ENCODE measurements around the gene PKN1.

The PKN1 gene

DNA sequence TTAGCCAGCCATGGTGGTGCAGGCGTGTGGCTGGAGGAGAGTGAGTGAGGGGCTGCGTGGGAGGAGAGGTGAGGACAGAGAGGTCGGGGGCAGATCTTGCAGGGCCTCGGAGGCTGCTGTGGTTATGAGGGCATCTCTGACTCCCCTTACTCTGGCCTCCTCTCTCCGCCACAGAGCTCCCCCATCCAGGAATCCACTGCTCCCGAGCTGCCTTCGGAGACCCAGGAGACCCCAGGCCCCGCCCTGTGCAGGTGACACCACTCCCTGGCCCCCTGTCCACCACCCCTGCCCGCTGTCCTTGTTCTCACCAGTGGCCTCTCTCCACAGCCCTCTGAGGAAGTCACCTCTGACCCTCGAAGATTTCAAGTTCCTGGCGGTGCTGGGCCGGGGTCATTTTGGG lies 34.3 kb downstream of the PKN1 start:
- no peak overlapping the region for H2AFZ ChIP-seq (ENCODE audit: low read depth, low read length)
- H3K9ac ChIP-seq (ENCODE audit: low read depth, low read length) = no peak overlapping the region
- DNase-seq (no peak), ATAC-seq (ENCODE audit: insufficient read depth, low read depth) (no peak)
- H3K4me2 ChIP-seq (ENCODE audit: insufficient read depth, low read length) = no peak overlapping the region
- H3K27me3 ChIP-seq (ENCODE audit: insufficient read depth, low read length, poor library complexity) = no peaks in the 10 kb centered on the region
- H3K4me3 ChIP-seq (ENCODE audit: low read depth in 1 of 2, low read length in 2 of 2) = no peak overlapping the region
- TF ChIP-seq, protein P1, sequence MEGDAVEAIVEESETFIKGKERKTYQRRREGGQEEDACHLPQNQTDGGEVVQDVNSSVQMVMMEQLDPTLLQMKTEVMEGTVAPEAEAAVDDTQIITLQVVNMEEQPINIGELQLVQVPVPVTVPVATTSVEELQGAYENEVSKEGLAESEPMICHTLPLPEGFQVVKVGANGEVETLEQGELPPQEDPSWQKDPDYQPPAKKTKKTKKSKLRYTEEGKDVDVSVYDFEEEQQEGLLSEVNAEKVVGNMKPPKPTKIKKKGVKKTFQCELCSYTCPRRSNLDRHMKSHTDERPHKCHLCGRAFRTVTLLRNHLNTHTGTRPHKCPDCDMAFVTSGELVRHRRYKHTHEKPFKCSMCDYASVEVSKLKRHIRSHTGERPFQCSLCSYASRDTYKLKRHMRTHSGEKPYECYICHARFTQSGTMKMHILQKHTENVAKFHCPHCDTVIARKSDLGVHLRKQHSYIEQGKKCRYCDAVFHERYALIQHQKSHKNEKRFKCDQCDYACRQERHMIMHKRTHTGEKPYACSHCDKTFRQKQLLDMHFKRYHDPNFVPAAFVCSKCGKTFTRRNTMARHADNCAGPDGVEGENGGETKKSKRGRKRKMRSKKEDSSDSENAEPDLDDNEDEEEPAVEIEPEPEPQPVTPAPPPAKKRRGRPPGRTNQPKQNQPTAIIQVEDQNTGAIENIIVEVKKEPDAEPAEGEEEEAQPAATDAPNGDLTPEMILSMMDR (IDR thresholded peaks at IDR 0.05; ENCODE audit: borderline replicate concordance, extremely low read depth, low read length, poor library complexity, severe bottlenecking) = no peak
- TF ChIP-seq EZH2 (IDR thresholded peaks at IDR 0.05; ENCODE audit: borderline replicate concordance, low read depth, low read length, severe bottlenecking) = no peak
- H3K4me1 ChIP-seq (ENCODE audit: insufficient read depth, low read length) = no peaks in the 10 kb centered on the region
- H3K36me3 ChIP-seq (ENCODE audit: insufficient read depth, low read length) = peaks cover 76% of the 10 kb centered on the region
- no peaks in the 10 kb centered on the region for H3K9me3 ChIP-seq (ENCODE audit: insufficient read depth, low read length, severe bottlenecking)
- no peak overlapping the region for H3K27ac ChIP-seq (ENCODE audit: low read length)
- 0 out of 2 replicates have a peak, but pooled peaks cover 10% of the 10 kb centered on the region for H4K20me1 ChIP-seq (ENCODE audit: insufficient read depth, low read length)
- no peaks in the 10 kb centered on the region for H3K79me2 ChIP-seq (ENCODE audit: insufficient read depth, low read length)

GRCh38 chr19:14467816-14468215 lies 34.7 kb downstream of the PKN1 start:
- Histone ChIP-seq H3K4me3 (ENCODE audit: low read depth in 1 of 2, low read length in 2 of 2) (no peak overlapping the region), H3K79me2 (ENCODE audit: insufficient read depth, low read length) (no peaks in the 10 kb centered on the region), H3K4me2 (ENCODE audit: insufficient read depth, low read length) (no peak overlapping the region), H3K27me3 (ENCODE audit: insufficient read depth, low read length, poor library complexity) (no peaks in the 10 kb centered on the region), H2AFZ (ENCODE audit: low read depth, low read length) (no peak overlapping the region), H3K27ac (ENCODE audit: low read length) (no peak overlapping the region), H3K36me3 (ENCODE audit: insufficient read depth, low read length) (peaks cover 72% of the 10 kb centered on the region), H3K9ac (ENCODE audit: low read depth, low read length) (no peak overlapping the region), H4K20me1 (ENCODE audit: insufficient read depth, low read length) (0 out of 2 replicates have a peak, but pooled peaks cover 10% of the 10 kb centered on the region), H3K9me3 (ENCODE audit: insufficient read depth, low read length, severe bottlenecking) (no peaks in the 10 kb centered on the region), H3K4me1 (ENCODE audit: insufficient read depth, low read length) (no peaks in the 10 kb centered on the region)
- no peak for ATAC-seq (ENCODE audit: insufficient read depth, low read depth)
- TF ChIP-seq EZH2 (IDR thresholded peaks at IDR 0.05; ENCODE audit: borderline replicate concordance, low read depth, low read length, severe bottlenecking) = no peak
- TF ChIP-seq, protein P1 (IDR thresholded peaks at IDR 0.05; ENCODE audit: borderline replicate concordance, extremely low read depth, low read length, poor library complexity, severe bottlenecking) = no peak
- no peak for DNase-seq

GRCh38 chr19:14470031-14470876 lies 37.1 kb downstream of the PKN1 start:
- TF ChIP-seq, protein P1 (IDR thresholded peaks at IDR 0.05; ENCODE audit: borderline replicate concordance, extremely low read depth, low read length, poor library complexity, severe bottlenecking) = no peak
- no peak for TF ChIP-seq EZH2 (IDR thresholded peaks at IDR 0.05; ENCODE audit: borderline replicate concordance, low read depth, low read length, severe bottlenecking)
- Histone ChIP-seq H3K9me3 (ENCODE audit: insufficient read depth, low read length, severe bottlenecking) (no peaks in the 10 kb centered on the region), H3K4me3 (ENCODE audit: low read depth in 1 of 2, low read length in 2 of 2) (no peak overlapping the region), H4K20me1 (ENCODE audit: insufficient read depth, low read length) (0 out of 2 replicates have a peak, but pooled peaks cover 10% of the 10 kb centered on the region), H3K4me2 (ENCODE audit: insufficient read depth, low read length) (no peak overlapping the region), H3K36me3 (ENCODE audit: insufficient read depth, low read length) (peaks cover 51% of the 10 kb centered on the region), H3K79me2 (ENCODE audit: insufficient read depth, low read length) (no peaks in the 10 kb centered on the region), H3K27ac (ENCODE audit: low read length) (no peak overlapping the region), H2AFZ (ENCODE audit: low read depth, low read length) (no peak overlapping the region), H3K9ac (ENCODE audit: low read depth, low read length) (no peak overlapping the region), H3K4me1 (ENCODE audit: insufficient read depth, low read length) (no peaks in the 10 kb centered on the region), H3K27me3 (ENCODE audit: insufficient read depth, low read length, poor library complexity) (no peaks in the 10 kb centered on the region)
- ATAC-seq (ENCODE audit: insufficient read depth, low read depth) = no peak
- DNase-seq = no peak
